GM23338 (cell line): ENCODE measurements around the gene WWOX. TPM values are rescaled to one million over a fixed set of nuclear protein-coding genes. Genes with fewer than 3 reads are reported as not detected.

Experiments
- ATAC-seq: fragments of 200-7000 bp; cut with Tn5 transposase; 3 replicates; pipeline ENCODE4 v1.9.1; 2020
- DNase-seq: peaks from one replicate; pipeline ENCODE4 v3.0.0-alpha.2; 2015; ENCODE audit warnings: low spot score
- H2AFZ ChIP-seq: fragments of 200-600 bp; sonication (generic); 2 replicates; pipeline ENCODE4 v1.8.0; 2016; ENCODE audit warnings: antibody characterized with exemption, mild to moderate bottlenecking, moderate library complexity
- H3F3A ChIP-seq: fragments of 200-600 bp; sonication (generic); replicated peaks from 2 replicates; pipeline ENCODE4 v1.8.0; 2017; ENCODE audit warnings: antibody characterized with exemption, mixed run types, low read depth
- H3K27ac ChIP-seq: fragments of 200-600 bp; sonication (generic); 2 replicates; pipeline ENCODE4 v1.6.1; 2016; ENCODE audit warnings: low read depth
- H3K27me3 ChIP-seq: fragments of 200-600 bp; sonication (generic); 2 replicates; pipeline ENCODE4 v1.8.0; 2016; ENCODE audit warnings: mild to moderate bottlenecking, mixed run types, moderate library complexity; ENCODE audit not compliant: insufficient read depth
- H3K36me3 ChIP-seq: fragments of 200-600 bp; sonication (generic); 2 replicates; pipeline ENCODE4 v1.8.0; 2016; ENCODE audit warnings: mild to moderate bottlenecking; ENCODE audit not compliant: insufficient read depth
- H3K4me1 ChIP-seq: fragments of 200-600 bp; sonication (generic); 2 replicates; pipeline ENCODE4 v1.8.0; 2016; ENCODE audit warnings: mild to moderate bottlenecking, moderate library complexity; ENCODE audit not compliant: insufficient read depth
- H3K4me2 ChIP-seq: fragments of 200-600 bp; sonication (generic); 2 replicates; pipeline ENCODE4 v1.7.1; 2017; ENCODE audit warnings: mixed run types
- H3K4me3 ChIP-seq: fragments of 200-600 bp; sonication (generic); 2 replicates; pipeline ENCODE4 v1.6.1; 2016; ENCODE audit warnings: mixed run types
- H3K79me2 ChIP-seq: fragments of 200-600 bp; sonication (generic); replicated peaks from 2 replicates; pipeline ENCODE4 v1.8.0; 2017; ENCODE audit warnings: mild to moderate bottlenecking; ENCODE audit not compliant: insufficient read depth
- H3K9me2 ChIP-seq: fragments of 200-600 bp; sonication (generic); 2 replicates; pipeline ENCODE4 v1.8.0; 2017; ENCODE audit not compliant: insufficient read depth
- H4K20me1 ChIP-seq: fragments of 200-600 bp; sonication (generic); replicated peaks from 2 replicates; pipeline ENCODE4 v1.8.0; 2017; ENCODE audit warnings: mild to moderate bottlenecking; ENCODE audit not compliant: insufficient read depth
- H3K27ac Mint-ChIP-seq: 2 replicates; pipeline ENCODE4 v1.8.0; 2020; ENCODE audit warnings: inconsistent platforms, mild to moderate bottlenecking, moderate library complexity, mixed read lengths
- H3K27me3 Mint-ChIP-seq: 3 replicates; pipeline ENCODE4 v1.8.0; 2022; ENCODE audit warnings: low read depth, mild to moderate bottlenecking, moderate library complexity, mixed read lengths, inconsistent platforms; ENCODE audit not compliant: insufficient read depth, poor library complexity
- H3K36me3 Mint-ChIP-seq: 3 replicates; pipeline ENCODE4 v1.8.0; 2021; ENCODE audit warnings: low read depth, mild to moderate bottlenecking, inconsistent platforms, moderate library complexity, mixed read lengths
- H3K4me1 Mint-ChIP-seq: 3 replicates; pipeline ENCODE4 v1.8.0; 2020; ENCODE audit warnings: mild to moderate bottlenecking, inconsistent platforms, mixed read lengths
- H3K4me3 Mint-ChIP-seq: 3 replicates; pipeline ENCODE4 v1.8.0; 2021; ENCODE audit warnings: moderate library complexity, mild to moderate bottlenecking, inconsistent platforms, mixed read lengths
- H3K9me3 Mint-ChIP-seq: 3 replicates; pipeline ENCODE4 v1.8.0; 2020; ENCODE audit warnings: moderate library complexity, mild to moderate bottlenecking, inconsistent platforms, mixed read lengths
- CREB1 ChIP-seq: fragments of 250-450 bp; sonication (Bioruptor Pico); IDR thresholded peaks from 2 replicates; pipeline ENCODE4 v1.5.0; 2020; ENCODE audit warnings: low read depth, mild to moderate bottlenecking, moderate library complexity
- EZH2 ChIP-seq: fragments of 200-600 bp; sonication (generic); IDR thresholded peaks from one replicate; pipeline ENCODE4 v1.8.0; 2017; ENCODE audit warnings: antibody characterized with exemption, mild to moderate bottlenecking, low read depth; ENCODE audit not compliant: unreplicated experiment
- EZH2phosphoT487 ChIP-seq: fragments of 200-600 bp; sonication (generic); IDR thresholded peaks from one replicate; pipeline ENCODE4 v1.8.1; 2018; ENCODE audit warnings: antibody characterized with exemption; ENCODE audit not compliant: unreplicated experiment
- NANOG ChIP-seq: IDR thresholded peaks from 2 replicates; pipeline ENCODE4 v1.6.1; 2016; ENCODE audit warnings: antibody characterized with exemption, borderline replicate concordance
- POLR2AphosphoS5 ChIP-seq: IDR thresholded peaks from 2 replicates; pipeline ENCODE4 v1.6.1; 2016; ENCODE audit warnings: antibody characterized with exemption, low read depth
- STAT1 ChIP-seq: IDR thresholded peaks from one replicate; pipeline ENCODE4 v1.6.1; 2016; ENCODE audit warnings: antibody characterized with exemption; ENCODE audit not compliant: unreplicated experiment
- ZNF114 ChIP-seq: fragments of 250-450 bp; sonication (Bioruptor Pico); IDR thresholded peaks from 2 replicates; pipeline ENCODE4 v1.5.0; 2020; ENCODE audit warnings: mild to moderate bottlenecking, moderate library complexity
- ZNF331 ChIP-seq: fragments of 250-450 bp; sonication (Bioruptor Pico); IDR thresholded peaks from 2 replicates; pipeline ENCODE4 v1.5.0; 2020; ENCODE audit warnings: low read depth, mild to moderate bottlenecking, moderate library complexity
- ZNF462 ChIP-seq: fragments of 250-450 bp; sonication (Bioruptor Pico); IDR thresholded peaks from 2 replicates; pipeline ENCODE4 v1.5.0; 2020; ENCODE audit warnings: mild to moderate bottlenecking, moderate library complexity
- polyA plus RNA-seq: library from polyadenylated mRNA; unstranded; fragments of >200 nt; fragmentation: Nextera tagmentation; extraction: Ambion mirVana; gene quantifications from 2 replicates; pipeline ENCODE4 v1.2.1, GENCODE V29; 2016
- total RNA-seq: library from RNA; depleted of rRNA; stranded (reverse); fragments of >200 nt; shearing (Covaris generic); gene quantifications from 2 replicates; pipeline ENCODE4 v1.2.3, GENCODE V29; 2014

Gene WWOX
- total and polyA plus RNA-seq, 2 experiments from 2014 or later = 10.0 to 19.3 TPM

- Histone ChIP-seq H3K36me3 (no peaks in the 10 kb centered on the region), H3K27ac (no peak overlapping the region), H3K4me3 (no peak overlapping the region), H3F3A (no peaks in the 10 kb centered on the region), H3K9me2 (no peaks in the 10 kb centered on the region), H3K79me2 (no peaks in the 10 kb centered on the region), H3K27me3 (no peaks in the 10 kb centered on the region), H4K20me1 (no peaks in the 10 kb centered on the region), H3K4me2 (no peak overlapping the region), H2AFZ (peak overlapping the region; percentile 28; the same call in 1 of the 2 replicates), H3K4me1 (no peaks in the 10 kb centered on the region)
- Mint-ChIP-seq H3K27ac (no peak overlapping the region), H3K27me3 (peaks cover 8% of the 10 kb centered on the region), H3K36me3 (no peaks in the 10 kb centered on the region; the same call in 2 of the 3 replicates), H3K9me3 (peaks cover 6% of the 10 kb centered on the region), H3K4me1 (peaks cover 7% of the 10 kb centered on the region; the same call in 2 of the 3 replicates), H3K4me3 (no peak overlapping the region)
- TF ChIP-seq ZNF462 (CRISPR knock-in tag) = no peak
- no peak for TF ChIP-seq POLR2AphosphoS5
- no peak for TF ChIP-seq ZNF114 (CRISPR knock-in tag)
- ATAC-seq = no peak
- no peak for DNase-seq
These were observed 1022.5 kb downstream of the WWOX start for GRCh38 chr16:79121906-79122305.

GRCh38 chr16:79122343-79122742 lies 1022.9 kb downstream of the WWOX start:
- Mint-ChIP-seq H3K36me3 (no peaks in the 10 kb centered on the region), H3K4me1 (peaks cover 7% of the 10 kb centered on the region; the same call in 2 of the 3 replicates), H3K27ac (no peak overlapping the region), H3K27me3 (peaks cover 10% of the 10 kb centered on the region), H3K9me3 (peaks cover 4% of the 10 kb centered on the region), H3K4me3 (no peak overlapping the region)
- Histone ChIP-seq H3K4me3 (no peak overlapping the region), H3K36me3 (no peaks in the 10 kb centered on the region), H3K27ac (no peak overlapping the region), H4K20me1 (no peaks in the 10 kb centered on the region), H3K4me2 (no peak overlapping the region), H3K4me1 (no peaks in the 10 kb centered on the region), H3F3A (no peaks in the 10 kb centered on the region), H2AFZ (peak overlapping the region; percentile 28; the same call in 1 of the 2 replicates), H3K79me2 (no peaks in the 10 kb centered on the region), H3K9me2 (no peaks in the 10 kb centered on the region), H3K27me3 (no peaks in the 10 kb centered on the region)
- no peak for ATAC-seq
- DNase-seq = no peak
- TF ChIP-seq CREB1 (no peak), EZH2phosphoT487 (no peak), ZNF331 (no peak), NANOG (no peak), EZH2 (no peak), STAT1 (no peak), ZNF114 (CRISPR knock-in tag) (no peak)
